Measurements from ENCODE around the gene TP53BP2. TPM values are rescaled to one million over a fixed set of nuclear protein-coding genes. Genes with fewer than 3 reads are reported as not detected.
"Not testable (repeated sequence)": the region's sequence is repeated elsewhere in the genome, so short reads cannot be mapped to it uniquely, and the experiment has no call there.

Gene TP53BP2
- total RNA-seq, 2 experiments from 2014 or later = 28.3 to 34.5 TPM

DNA sequence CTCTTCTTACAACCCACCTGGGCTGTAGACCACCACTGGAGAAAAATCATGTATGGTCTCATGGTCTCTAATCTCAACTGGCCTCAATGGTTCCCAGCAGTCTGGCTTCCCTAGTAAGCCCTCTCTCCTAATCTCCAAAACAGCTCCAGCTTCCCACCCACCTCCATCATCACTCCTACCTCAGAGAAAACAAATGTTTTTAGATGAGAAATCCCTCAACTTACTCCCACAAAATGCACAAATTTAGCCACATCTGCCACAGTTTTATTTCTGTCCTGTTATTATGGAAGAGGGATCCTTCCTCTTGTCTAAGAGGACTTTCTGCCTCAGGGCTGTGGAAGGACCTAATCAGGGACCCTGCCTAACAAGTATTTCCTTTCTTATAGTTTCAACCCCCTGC lies 32.1 kb downstream of the TP53BP2 start:
- ChIA-PET CTCF (interaction anchor here (1.2 to 3.3 kb wide), 2 partner anchors 33 to 237 kb away, joined by 3 to 22 read pairs; partner anchors contain the start of gene TP53BP2), POLR2A (no interaction called here)
- Mint-ChIP-seq H3K4me1 (ENCODE audit: low read depth) (peaks cover 29% of the 10 kb centered on the region), H3K9me3 (no peaks in the 10 kb centered on the region), H3K36me3 (ENCODE audit: low read depth) (peaks cover 19% of the 10 kb centered on the region), H3K27me3 (no peaks in the 10 kb centered on the region), H3K27ac (peak overlapping the region; percentile 4), H3K4me3 (no peak overlapping the region)
- intact Hi-C loops (cut with micrococcal nuclease) = loop anchor here (10.0 kb wide), 1 partner anchor 91 kb away; no protein-coding TSS in a partner anchor
- TF ChIP-seq, protein P1, sequence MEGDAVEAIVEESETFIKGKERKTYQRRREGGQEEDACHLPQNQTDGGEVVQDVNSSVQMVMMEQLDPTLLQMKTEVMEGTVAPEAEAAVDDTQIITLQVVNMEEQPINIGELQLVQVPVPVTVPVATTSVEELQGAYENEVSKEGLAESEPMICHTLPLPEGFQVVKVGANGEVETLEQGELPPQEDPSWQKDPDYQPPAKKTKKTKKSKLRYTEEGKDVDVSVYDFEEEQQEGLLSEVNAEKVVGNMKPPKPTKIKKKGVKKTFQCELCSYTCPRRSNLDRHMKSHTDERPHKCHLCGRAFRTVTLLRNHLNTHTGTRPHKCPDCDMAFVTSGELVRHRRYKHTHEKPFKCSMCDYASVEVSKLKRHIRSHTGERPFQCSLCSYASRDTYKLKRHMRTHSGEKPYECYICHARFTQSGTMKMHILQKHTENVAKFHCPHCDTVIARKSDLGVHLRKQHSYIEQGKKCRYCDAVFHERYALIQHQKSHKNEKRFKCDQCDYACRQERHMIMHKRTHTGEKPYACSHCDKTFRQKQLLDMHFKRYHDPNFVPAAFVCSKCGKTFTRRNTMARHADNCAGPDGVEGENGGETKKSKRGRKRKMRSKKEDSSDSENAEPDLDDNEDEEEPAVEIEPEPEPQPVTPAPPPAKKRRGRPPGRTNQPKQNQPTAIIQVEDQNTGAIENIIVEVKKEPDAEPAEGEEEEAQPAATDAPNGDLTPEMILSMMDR (IDR thresholded peaks at IDR 0.05) = no peak
- no peak for DNase-seq
- no peak for ATAC-seq

DNA sequence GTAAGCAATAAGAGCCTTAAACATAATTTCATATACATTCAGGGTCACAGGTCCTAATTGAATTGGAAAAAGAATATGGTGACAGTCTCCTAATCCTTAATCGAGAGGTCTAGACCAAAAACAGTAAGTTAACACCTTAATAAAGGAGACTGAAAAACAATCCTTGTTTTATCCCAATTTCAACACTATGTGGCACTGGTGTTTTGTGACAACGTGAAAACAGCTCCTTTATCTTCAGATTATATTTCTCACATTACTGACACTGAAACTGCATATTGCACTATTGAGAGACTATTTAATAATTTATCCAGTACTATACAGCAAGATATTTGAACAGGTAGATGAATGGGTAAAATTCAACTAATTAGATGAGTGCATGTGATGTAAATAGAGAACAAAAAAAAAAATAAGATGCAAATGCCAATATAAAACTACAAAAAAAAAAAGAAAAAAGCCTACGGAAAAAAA lies 34.1 kb downstream of the TP53BP2 start:
- ChIA-PET CTCF (interaction anchor here (0.6 to 3.3 kb wide), 21 partner anchors 9 to 239 kb away, joined by 3 to 22 read pairs (median 4); partner anchors contain the start of gene TP53BP2), POLR2A (interaction anchor here (0.6 to 1.5 kb wide), 2 partner anchors 21 to 34 kb away, joined by 3 to 8 read pairs; partner anchors contain the start of gene TP53BP2)
- Mint-ChIP-seq H3K36me3 (ENCODE audit: low read depth) (peaks cover 28% of the 10 kb centered on the region), H3K9me3 (no peaks in the 10 kb centered on the region), H3K27me3 (no peaks in the 10 kb centered on the region), H3K4me3 (no peak overlapping the region), H3K27ac (no peak overlapping the region), H3K4me1 (ENCODE audit: low read depth) (peaks cover 29% of the 10 kb centered on the region)
- DNase-seq = no peak
- intact Hi-C loops (cut with micrococcal nuclease) = loop anchor here (10.0 kb wide), 1 partner anchor 93 kb away; no protein-coding TSS in a partner anchor
- TF ChIP-seq, protein P1 (IDR thresholded peaks at IDR 0.05) = peak; percentile 70
- ATAC-seq = peak; percentile 66

DNA sequence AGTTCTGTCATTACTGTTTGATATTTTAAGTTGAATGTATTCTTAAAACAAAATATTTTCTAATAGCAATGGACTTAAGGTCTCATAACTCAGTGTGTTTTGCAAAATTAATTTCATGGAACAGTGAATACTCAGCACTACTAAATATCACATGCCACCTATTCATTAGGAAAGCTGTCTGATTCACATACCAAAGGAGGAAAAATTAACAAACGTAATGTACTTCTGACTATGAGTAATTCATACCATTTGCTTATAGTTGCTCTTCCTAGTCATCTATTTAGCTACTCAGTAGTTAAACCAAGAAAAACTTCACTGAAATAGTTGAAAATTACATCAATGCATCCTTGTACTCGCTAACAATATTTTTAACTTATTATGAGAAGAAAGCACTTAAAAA lies 35.2 kb downstream of the TP53BP2 start:
- intact Hi-C loops (cut with micrococcal nuclease) = loop anchor here (10.0 kb wide), 1 partner anchor 94 kb away; no protein-coding TSS in a partner anchor
- no peak overlapping the region for H3K27ac Mint-ChIP-seq
- ChIA-PET POLR2A (no interaction called here), CTCF (interaction anchor here (1.1 to 3.3 kb wide), 10 partner anchors 8 to 97 kb away, joined by 3 to 22 read pairs (median 6); partner anchors contain the start of gene TP53BP2)
- H3K27me3 Mint-ChIP-seq = no peaks in the 10 kb centered on the region
- H3K4me3 Mint-ChIP-seq = no peak overlapping the region
- no peaks in the 10 kb centered on the region for H3K9me3 Mint-ChIP-seq
- TF ChIP-seq, protein P1 (IDR thresholded peaks at IDR 0.05) = no peak
- peaks cover 30% of the 10 kb centered on the region for H3K36me3 Mint-ChIP-seq (ENCODE audit: low read depth)
- ATAC-seq (no peak), DNase-seq (no peak)
- peaks cover 25% of the 10 kb centered on the region for H3K4me1 Mint-ChIP-seq (ENCODE audit: low read depth)

DNA sequence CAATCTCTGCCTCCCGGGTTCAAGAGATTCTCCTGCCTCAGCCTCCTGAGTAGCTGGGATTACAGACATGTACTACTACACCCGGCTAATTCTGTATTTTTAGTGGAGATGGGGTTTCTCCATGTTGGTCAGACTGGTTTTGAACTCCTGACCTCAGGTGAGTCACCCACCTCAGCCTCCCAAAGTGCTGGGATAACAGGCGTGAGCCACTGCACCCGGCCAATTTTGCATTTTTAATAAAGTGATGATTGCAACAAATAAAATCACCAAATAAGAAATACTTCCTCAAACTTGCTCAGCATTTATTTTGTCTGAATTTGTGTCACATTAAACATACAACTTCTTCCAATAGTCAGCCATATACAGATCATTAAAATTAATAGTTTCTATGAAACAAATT lies 35.8 kb downstream of the TP53BP2 start:
- H3K9me3 Mint-ChIP-seq, ATAC-seq, DNase-seq, H3K27ac Mint-ChIP-seq, H3K27me3 Mint-ChIP-seq, CTCF ChIA-PET, POLR2A ChIA-PET, H3K4me3 Mint-ChIP-seq: not testable (repeated sequence)
- H3K4me1 Mint-ChIP-seq (ENCODE audit: low read depth) = peaks cover 20% of the 10 kb centered on the region
- peaks cover 30% of the 10 kb centered on the region for H3K36me3 Mint-ChIP-seq (ENCODE audit: low read depth)
- intact Hi-C loops (cut with micrococcal nuclease) = loop anchor here (10.0 kb wide), 1 partner anchor 95 kb away; no protein-coding TSS in a partner anchor

DNA sequence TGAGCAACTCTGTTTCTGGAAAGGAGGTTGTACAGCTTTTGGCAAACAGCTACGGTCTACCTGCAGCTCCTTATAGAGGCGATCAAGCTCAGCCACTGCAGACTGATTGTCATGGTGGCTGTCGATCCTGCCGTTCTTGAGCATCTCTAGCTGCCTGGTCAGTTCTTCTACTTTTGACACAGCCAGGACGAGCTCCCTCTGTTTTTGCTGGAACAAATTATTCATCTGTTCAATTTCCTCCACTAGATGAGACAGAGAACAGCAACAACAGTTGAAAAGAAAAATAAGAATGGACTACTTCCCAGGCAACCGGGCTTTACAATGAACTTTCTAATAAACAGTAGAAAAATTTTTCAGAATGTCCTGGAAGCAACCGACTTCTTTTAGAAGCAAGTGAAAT lies 42.5 kb downstream of the TP53BP2 start:
- intact Hi-C loops (cut with micrococcal nuclease) = no loop called here
- DNase-seq (no peak), ATAC-seq (no peak)
- Mint-ChIP-seq H3K27ac (no peak overlapping the region), H3K9me3 (no peaks in the 10 kb centered on the region), H3K27me3 (no peaks in the 10 kb centered on the region), H3K4me3 (no peak overlapping the region), H3K36me3 (ENCODE audit: low read depth) (peaks cover 39% of the 10 kb centered on the region), H3K4me1 (ENCODE audit: low read depth) (no peaks in the 10 kb centered on the region)
- POLR2A ChIA-PET = no interaction called here
- CTCF ChIA-PET = interaction anchor here (1.3 to 1.5 kb wide), 2 partner anchors 8 to 54 kb away, joined by 3 to 6 read pairs; no protein-coding TSS in a partner anchor
- TF ChIP-seq, protein P1 (IDR thresholded peaks at IDR 0.05) = no peak

Measured in activated CD8-positive, alpha-beta T cell treated with anti-CD3 and anti-CD28 coated beads for 36 hours (primary cell).